ENCODE data around the gene PTPRQ.
"Not testable (repeated sequence)": the region's sequence is repeated elsewhere in the genome, so short reads cannot be mapped to it uniquely, and the experiment has no call there.

Gene PTPRQ

DNA sequence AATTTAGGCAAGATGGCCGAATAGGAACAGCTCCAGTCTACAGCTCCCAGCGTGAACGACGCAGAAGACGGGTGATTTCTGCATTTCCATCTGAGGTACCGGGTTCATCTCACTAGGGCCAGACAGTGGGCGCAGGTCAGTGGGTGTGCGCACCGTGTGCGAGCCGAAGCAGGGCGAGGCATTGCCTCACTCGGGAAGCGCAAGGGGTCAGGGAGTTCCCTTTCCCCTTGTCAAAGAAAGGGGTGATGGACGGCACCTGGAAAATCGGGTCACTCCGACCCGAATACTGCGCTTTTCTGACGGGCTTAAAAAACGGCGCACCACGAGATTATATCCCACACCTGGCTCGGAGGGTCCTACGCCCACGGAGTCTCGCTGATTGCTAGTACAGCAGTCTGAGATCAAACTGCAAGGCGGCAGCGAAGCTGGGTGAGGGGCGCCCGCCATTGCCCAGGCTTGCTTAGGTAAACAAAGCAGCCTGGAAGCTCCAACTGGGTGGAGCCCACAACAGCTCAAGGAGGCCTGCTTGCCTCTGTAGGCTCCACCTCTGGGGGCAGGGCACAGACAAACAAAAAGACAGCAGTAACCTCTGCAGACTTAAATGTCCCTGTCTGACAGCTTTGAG is 33.6 kb downstream of the PTPRQ start:
- DNase-seq: not testable (repeated sequence)

DNA sequence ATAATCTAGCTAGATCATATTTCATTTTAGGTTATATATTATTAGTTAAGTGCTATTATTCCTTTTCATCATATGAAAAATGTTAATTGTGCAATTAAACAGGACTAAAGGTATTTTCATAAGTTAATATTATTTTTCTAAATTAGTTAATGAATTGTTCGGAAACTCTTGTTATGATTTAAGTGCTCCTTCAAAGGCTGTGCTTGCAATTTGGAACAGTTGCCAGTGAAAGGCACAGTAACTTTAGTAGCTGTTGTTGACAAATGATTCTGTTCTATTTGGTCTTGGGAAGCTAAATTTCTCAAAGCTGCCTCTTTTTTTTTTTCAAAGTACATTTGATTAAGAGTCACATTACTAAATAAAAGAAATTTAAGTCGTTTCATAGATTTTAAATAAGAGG is 40.7 kb downstream of the PTPRQ start:
- DNase-seq: no peak

DNA sequence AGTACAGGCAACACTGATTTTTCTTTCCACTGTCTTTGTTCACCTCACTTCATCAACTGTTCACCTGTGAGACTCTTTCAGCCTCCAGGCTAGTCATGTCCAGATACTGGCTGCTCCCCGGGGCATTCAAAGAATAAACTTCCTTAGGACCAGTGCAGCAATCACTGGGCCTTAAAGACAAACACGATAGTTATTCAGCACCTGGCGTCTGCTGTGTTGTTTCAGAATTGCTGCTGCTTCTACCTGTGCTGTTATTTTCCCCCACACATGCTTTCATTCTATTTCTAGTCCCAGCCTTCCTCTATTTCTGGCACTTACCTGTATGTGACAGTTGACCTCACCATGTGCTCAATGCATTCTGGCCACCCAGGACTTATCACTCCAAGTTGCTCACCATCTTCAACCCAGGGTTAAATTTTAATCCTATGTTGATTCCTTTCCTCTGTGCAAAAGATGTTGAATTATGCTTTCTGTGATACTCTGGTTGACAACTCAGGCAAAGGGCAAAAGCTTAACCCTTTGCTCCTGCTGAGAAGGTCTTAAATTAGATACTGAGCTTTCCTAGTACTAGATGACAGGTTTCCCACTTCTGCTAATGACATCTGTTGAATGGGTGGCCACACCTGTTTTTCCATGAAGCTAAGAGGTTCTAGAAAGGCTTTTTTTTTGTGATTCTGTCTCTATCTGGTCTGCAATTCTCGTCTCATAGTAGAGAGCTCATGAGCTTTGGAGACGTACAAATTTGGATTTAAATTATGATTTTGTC is 41.4 kb downstream of the PTPRQ start:
- no peak for DNase-seq

DNA sequence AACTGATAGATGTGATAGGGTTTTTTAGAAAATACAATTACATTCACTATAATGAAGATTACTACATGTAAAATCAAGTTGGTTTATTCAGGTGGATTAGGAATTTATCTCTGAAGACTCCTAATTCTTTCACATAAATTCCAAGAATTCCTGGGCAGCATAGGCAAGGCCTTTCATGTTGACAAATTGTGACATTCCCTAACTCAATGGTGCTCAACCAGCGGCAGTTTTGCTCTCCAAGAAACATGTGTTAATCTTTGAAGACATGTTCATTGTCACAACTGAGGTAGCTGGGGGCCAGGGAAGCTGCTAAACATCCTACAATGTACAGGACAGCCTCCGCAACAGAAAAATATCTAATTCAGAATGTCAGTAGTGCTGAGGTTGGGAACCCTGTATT is 46.3 kb downstream of the PTPRQ start:
- no peak for DNase-seq

DNA sequence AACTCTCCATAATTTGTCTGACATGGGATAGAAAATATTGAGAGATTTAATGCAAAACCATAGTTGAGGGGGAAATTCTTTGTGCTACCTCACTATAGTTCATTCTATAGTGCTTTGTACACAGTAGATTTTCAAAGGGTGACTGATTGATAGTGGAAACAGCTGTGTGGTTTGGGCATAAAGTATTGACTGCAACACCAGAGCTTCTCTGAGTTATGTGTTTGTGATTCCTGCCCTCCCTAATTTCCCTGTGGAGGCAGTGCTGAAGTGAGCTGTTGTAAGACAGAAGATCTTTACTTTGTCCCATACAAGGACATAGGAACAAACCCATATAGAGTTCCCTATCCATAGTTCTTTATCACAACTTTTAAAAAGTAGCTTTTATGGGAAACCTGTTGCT is 47.1 kb downstream of the PTPRQ start:
- no peak for DNase-seq

DNA sequence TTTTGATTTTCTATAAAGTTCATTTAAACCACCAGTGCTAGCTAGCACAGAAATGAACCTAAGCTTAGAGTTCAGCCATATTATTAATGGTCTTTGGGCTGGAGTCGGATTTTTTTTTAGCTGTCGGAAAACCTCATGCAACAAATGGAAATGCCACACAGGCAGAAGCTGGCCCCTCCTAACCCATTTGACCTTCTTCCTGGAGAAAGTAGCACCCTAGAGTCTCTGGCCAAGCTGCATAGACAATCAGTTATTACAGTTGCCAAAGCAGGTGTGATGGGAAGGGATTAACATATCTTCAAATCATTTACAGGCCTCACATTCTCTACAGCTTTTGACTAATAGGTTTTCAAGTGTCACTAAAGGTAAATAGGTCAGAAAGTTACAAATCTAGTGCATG is 49.4 kb downstream of the PTPRQ start:
- DNase-seq: no peak

DNA sequence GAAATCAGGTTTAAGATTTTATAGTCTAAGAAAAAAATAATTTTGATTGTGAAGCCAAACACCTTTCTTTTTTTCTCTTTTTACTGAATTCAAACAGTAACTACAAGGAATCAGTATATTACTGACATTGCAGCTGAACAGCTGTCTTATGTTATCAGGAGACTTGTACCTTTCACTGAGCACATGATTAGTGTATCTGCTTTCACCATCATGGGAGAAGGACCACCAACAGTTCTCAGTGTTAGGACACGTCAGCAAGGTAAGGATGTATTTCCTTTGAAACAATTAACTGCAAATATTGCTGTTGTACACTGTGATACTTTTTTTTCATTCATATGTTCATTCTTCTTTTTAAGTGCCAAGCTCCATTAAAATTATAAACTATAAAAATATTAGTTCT is 50.8 kb downstream of the PTPRQ start:
- no peak for DNase-seq

DNA sequence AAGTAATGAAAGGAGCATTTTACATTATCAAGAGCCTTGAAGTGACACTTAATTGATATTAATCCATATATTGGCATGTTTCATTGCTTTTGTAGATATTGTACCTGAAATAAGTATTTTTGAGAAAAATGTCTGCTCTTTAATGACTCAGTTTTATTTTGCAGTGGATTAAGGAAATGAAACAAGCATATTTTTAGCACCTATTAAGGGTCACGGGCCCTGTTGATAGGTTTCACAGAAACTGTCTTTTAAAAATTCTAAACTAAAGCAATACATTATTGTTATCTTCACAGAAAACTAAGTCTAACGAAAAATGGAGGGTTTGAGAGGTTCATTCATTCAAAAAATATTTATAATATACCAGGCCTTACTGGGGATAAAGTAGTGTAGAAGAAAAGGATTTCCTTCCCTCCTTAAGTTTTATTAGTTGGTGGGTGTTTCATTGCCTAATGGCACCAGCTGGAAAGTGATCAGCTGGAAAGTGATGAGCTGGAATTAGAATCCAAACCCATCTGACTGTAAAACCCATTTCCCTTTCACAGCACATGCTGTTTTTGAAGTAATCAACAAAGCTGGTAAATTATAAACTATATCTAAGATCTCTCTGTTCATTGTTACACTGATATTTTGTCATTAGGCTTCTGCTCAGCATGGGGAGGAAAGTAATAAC is 54.2 kb downstream of the PTPRQ start:
- DNase-seq: no peak

DNA sequence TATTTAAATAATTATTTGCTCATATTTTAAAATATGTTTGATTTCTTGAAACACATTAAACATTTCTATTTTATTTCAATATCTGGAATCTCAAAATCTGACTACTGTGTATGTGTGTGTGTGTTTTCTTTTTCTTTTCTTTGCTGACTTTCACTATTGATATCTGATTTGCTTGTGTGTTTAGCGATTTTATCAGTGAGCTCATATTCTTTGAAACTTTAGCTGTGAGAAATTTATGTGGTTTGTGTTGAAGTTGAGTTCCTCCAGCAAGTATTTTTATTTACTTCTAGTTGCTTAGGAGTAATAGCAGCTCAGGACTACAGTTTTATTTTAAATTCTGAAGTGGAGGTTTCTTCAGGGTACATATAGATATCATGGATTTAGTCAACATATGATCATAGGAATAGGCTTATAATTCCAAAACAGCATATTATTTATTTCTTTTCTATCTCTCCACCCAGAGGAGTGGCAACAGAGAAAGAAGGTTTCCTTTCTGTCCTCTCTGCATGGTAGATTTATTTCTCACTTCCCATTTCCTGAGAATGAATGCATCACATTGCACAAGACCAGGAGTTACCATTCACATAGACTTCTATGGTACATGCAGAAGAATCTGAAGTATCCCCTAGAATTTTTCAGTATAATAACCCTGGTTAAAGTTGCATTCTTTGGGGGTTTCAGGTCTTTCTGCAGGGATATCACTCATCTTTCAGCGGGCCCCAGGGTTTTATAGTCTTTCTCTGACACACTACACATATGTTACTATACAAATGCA is 60.5 kb downstream of the PTPRQ start:
- DNase-seq: no peak

DNA sequence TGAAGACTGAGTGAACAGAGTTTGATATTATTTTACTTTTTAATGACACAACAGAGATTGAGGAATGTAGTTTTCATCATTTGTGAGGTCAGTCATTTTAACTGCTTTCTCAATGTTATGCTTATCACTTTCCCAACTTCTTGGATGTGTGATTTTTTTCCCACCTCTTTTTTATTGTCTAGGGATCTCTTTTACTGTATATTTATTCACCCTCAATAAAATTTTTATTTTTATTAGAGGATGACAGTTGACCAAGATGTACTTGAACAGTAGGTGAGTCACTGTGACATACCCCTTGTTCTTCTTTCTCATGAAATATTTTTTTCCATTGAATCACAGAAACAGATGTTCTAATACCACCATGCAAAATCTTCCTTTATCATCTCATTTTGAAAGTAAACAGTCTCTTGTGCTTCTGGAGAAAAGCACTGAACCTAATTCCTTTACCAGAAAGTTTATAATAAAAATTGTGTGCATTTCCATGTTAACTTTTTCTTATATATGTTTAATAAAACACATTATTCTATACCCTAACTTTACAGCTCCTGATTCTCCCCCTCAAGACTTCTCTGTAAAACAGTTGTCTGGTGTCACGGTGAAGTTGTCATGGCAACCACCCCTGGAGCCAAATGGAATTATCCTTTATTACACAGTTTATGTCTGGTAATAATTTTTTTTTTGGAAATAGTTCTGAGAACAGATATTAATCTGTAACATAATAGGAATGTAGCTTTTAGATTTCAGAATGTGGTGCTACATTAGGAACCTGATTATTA is 65.9 kb downstream of the PTPRQ start:
- no peak for DNase-seq

DNA sequence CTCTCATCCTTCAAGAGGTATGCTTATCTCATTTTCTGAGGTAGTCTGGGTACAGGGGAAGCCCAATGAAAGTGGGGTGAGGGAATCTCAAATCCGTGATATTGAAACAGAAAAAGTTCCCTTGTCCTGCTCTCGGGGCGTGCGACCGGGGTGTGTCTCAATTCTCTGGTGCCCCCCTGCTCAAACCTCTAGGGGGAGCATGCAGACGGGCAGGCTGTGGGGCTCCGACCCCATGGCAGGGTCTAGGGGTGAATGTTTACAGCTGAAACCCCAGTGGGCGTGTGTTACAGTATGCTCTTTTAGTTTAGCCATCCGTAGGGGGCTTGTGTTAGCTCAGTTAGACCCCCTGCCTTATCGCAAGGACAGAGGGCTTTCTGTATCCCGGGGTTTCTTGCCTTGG is 68.7 kb downstream of the PTPRQ start:
- DNase-seq: no peak

DNA sequence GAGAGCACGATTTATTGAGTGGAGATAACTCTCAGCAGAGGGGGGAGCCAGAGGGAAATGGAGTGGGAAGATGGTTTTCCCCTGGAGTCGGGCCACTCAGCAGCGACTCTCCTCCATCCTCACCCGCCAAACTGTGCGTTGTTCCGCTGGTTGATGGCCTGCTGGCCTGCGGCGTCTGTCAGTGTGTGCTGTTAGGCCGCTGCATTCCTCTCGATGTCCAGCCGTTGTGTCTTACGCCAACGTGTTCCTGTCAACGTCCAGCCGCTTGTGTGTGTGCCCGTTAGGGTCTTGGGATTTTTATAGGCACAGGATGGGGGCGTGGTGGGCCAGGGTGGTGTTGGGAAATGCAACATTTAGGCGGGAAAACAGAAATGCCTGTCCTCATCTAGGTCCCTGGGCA is 69.2 kb downstream of the PTPRQ start:
- DNase-seq: no peak

DNA sequence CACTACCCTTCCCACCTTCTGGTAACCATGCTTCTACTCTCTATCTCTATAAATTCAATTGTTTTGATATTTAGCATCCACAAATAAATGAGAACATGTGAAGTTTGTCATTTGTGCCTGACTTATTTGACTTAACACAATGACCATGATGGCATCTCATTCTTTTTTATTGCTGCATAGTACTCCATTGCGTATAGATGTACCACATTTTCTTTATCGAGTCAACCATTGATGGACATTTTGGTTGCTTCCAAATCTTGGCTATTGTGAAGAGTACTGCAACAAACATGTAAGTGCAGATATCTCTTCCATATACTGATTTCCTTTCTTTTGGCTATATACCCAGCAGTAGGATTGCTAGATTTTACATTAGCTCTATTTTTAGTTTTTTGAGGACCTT is 73.6 kb downstream of the PTPRQ start:
- DNase-seq: no peak

DNA sequence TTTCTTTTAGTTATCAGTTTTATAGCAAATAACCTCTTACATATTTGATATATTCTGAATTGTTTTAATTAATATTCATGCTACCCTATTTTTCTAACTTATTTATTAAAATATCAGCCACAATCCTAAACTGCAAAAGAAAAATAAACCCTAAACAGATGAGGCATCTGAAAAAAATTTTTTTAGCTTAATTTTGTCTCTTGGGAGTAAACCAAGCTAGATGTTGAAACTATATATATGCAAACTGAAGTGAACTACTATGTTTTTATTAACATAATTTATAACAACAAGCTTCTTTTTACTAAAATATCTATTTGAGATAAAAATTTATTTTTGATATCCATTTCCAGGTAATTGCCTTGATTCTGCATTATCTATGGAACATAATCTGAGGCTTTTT is 87.6 kb downstream of the PTPRQ start:
- no peak for DNase-seq

DNA sequence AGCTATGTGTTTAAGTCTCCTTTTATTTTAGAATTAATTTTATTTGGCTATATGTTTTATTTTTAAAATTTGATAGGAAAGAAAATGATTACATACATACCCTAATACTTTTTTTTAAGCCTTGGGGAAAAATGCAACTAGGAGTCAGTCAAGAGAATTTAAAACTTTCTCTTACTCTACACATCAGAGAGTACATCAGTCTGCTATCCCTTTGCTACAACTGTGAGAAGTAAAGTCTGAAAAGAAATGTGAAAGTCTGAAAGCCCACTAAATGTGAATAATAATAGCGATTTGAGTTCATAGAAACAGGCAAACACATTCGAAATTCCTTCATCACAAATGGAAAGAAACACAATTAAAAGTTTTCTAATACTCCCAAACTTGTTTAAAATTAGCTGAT is 95.0 kb downstream of the PTPRQ start:
- no peak for DNase-seq

DNA sequence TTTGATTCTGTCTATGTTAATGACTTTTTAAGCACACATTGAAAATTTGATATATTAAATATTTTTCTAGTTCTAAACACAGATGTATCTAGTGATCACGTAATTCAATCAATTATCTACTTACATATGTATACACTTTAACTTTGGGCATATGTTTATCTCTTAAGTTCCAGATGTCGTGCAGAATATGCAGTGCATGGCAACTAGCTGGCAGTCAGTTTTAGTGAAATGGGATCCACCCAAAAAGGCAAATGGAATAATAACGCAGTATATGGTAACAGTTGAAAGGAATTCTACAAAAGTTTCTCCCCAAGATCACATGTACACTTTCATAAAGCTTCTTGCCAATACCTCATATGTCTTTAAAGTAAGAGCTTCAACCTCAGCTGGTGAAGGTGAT is 105.3 kb downstream of the PTPRQ start:
- no peak for DNase-seq

DNA sequence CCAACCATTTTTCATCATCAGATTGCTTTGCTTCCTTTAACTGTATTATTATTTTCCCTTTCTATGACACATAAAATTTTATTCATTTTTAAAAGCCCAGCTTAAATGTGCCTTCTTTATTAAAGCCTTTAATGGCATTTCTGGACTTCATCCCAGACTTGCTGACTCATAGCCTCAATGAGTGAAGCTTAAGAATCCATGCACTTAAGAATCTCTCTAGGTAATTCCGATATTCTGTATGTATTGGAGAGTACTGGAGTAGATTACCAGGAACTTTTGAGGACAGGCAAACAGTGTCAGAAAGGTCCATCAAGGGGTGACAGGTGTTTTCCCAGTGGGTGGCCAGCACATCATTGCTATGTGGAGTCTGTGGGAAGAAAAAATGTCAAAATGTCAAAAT is 107.9 kb downstream of the PTPRQ start:
- DNase-seq: no peak

DNA sequence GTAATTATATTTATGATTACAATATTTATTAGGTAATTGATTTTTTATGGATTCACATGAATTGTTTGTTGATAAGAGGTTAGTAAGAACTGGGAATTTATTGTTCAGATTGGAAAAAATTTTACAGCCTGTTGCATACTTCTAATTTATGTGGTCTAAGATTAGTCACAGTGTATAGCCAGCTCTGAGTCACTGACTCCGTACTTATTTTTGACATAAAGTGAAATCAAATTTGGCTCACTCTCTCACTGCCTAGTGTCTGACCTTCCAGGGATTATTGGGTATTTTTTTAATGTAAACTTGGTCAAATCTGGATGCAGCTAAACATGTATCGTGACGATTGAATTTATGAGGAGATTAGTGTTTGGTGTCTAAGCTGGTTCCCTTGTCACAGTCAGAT is 109.3 kb downstream of the PTPRQ start:
- DNase-seq: no peak

DNA sequence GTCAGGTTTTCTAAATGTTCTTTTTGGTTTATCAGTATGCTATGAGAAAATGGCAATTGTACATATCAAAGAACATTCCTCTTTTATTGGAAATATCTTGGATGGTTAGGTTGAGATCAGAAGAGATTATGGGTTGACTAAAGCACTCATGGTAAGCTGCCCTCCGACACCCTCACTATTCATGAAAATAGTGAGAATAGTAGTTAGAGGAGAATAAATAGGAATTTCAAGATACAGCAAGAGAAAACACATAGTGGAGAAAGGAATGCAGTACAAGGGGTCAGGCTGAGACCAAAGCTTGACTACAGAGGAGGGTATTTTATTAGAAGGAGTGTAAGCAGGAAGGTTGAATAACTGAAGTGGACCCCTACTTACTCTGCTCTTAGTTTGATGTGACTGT is 112.5 kb downstream of the PTPRQ start:
- DNase-seq: no peak

DNA sequence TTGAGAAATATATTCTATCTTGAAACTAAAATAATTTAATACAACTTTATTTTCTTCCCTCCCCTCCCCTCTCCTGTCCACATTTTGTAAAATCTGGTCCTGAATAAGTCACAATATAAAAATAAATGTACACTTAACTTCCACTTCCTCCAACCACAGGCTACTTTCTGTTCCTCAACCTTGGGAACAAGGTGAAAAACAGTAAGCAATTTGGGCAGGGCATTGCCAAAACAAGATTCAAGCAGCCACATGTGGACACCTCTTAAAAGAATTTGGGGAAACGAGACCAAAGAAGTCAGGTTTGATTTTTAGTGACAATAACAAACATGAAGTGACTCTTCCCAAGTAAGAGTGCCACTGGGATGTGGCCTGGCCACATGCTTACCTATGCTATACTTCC is 115.7 kb downstream of the PTPRQ start:
- DNase-seq: no peak

DNA sequence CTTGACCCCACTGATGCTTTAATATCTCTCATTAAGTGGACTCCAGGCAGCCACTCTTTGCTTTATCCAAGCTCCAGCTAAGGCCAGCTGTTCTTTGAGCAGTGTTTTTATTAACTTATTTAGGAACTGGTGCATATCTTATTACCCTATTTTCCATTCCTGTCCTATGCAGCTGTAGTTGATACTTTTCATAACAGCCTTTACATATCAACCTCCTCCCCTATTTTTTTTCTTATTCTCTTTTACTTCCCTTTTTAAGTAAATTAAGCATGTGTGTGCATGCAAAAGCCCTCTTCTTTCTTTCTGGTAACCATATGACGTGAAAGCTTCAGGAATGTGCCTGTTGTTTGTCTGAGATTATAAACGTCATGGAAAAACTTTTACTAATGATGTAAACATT is 121.2 kb downstream of the PTPRQ start:
- no peak for DNase-seq

DNA sequence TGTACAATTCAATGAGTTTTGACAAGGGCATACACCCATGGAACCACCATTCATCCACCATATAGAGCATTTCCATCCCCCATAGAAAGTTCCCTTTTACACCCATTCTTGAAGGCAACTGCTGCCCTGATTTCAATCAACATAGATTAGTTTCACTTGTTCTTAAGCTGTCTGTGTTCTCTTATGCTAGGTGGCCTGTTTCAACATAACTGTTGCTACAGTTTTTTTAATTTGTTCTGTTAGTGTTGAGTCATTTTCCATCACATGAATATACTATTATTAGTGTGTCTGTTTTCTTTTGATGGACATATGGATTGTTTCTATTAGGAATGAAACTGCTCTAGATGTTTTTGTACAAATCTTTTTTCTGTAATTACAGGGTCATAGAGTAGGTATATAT is 123.4 kb downstream of the PTPRQ start:
- DNase-seq: no peak
